Activated CD4-positive, alpha-beta T cell treated with anti-CD3 and anti-CD28 coated beads, Interleukin-2, Interleukin-4, amounts not matched to agents 100 ng/mL and 50 ng/mL, durations not matched to agents 16 hours and 8 hours (primary cell): ENCODE results near the gene SLC15A5.

ENCODE experiments used
- DNase-seq: peaks from one replicate; pipeline ENCODE4 v3.0.0-alpha.2; 2020; ENCODE audit warnings: low spot score

The SLC15A5 gene

GRCh38 chr12:16175840-16176239 lies 101.6 kb downstream of the SLC15A5 start:
- DNase-seq, result no peak

DNA sequence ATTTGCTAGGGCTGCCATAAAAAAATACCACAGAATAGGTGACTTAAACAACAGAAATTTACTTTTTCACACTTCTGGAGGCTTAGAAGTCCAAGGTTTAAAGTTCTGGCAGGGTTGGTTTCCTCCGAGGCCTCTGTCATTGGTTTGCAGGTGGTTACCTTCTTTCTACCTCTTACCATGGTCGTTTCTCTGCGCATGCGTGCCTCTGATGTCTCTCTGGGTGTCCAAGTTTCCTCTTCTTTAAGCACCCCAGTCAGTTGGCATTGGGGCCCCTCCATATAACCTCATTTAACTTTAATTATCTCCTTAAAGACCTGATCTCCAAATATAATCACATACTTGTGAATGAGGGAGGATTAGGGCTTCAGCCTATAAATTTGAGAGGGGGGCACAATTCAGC lies 103.2 kb downstream of the SLC15A5 start:
- no peak for DNase-seq

DNA sequence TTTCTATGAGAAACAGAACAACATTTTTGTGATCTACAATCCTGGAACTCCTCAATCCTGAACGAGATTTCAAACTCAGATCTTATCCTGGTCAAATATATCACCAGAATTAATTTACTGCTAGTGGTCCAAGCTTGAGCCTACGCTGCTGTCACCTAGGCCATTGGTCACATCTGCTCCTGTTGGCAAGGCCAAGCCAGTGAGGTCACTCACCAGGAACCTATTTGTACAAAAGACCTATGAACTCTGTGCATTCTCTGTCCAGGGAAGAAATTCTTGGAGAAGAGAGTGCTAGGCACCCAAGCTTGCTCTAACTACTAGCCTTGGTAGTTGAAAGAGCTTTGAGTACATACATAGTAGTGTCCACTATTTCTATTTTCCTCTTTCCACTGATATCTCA lies 106.1 kb downstream of the SLC15A5 start:
- no peak for DNase-seq

- no peak for DNase-seq
These were observed 109.4 kb downstream of the SLC15A5 start for GRCh38 chr12:16168078-16168477.

DNA sequence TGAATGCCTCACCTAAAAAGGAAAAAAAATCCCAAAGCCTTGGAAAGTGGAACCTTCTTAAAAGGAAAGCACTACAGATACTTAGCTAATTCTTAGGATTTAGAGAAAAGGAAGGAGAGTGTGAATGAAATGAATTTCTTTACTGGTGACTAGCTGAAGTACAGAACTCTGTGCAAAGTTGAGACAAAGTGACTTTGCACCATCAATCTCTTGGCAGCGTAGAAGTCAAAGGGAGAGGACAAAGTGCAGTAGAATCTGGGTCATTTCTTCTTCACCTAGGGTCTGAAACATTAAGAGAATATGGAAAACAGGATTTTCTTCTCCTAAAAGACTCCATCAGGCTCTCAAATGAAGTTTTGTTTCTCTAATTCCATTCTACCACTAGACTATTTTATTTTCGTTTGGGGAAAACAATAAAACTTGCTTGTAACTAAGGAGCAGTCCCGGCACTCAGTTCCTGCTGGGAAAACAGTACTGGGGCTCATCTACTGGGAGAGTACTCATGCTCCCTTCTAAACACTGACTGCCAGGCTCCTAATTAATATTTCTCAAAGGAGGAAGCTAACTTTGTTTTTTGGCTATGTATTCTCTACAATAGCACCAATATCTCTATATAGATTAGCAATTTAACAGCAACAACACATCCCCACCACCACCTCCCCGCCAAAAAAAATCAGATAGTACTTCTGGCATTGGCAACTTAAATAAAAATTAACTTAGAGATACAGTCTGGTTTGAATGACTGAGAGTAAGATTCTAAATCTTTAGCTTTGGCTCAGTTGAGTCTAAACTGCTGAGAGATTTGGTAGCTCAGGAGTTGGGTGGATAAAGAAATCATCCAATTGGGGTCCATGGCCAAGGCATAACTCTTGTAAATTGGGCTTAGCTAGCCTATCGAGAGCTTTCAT lies 110.7 kb downstream of the SLC15A5 start:
- no peak for DNase-seq

GRCh38 chr12:16165506-16165905 lies 112.0 kb downstream of the SLC15A5 start:
- DNase-seq, result no peak

DNA sequence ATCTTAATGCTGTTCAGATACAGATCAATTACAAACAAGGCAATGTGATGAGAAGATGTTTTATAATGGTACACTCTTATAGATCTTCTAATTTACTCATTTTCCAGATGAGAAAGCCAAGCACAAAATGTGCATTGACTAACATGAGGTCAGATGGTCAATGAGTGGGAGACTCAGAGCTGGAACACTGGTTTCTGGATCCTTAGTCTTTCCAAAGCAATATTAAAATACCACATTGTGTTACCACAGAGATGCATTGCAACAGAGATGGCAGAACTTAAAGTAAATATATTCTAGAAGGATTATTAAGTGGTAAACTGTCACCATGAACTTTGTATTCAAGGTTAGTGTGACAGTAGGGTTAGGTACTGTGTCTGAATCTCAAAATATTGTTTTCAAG lies 113.6 kb downstream of the SLC15A5 start:
- no peak for DNase-seq

- DNase-seq, result no peak
These were observed 114.3 kb downstream of the SLC15A5 start for GRCh38 chr12:16163146-16163545.

DNA sequence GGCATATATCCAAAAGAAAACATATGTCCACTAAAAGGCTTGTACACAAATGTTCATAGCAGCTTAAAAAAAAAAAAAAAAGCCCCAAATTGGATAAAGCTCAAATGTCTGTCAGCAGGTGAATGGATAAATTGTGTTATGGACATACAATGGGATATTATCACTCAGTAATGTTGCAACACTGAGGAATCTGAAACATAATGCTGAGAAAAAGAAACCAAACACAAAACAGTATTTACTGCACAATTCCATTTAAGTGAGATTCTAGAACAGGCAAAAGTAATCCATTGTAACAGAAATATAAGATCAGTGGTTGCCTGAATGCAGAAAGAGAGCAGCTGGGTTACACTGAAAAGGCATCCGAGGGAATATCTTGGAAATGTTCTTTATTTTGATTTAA lies 117.9 kb downstream of the SLC15A5 start:
- no peak for DNase-seq

GRCh38 chr12:16158050-16158449 lies 119.4 kb downstream of the SLC15A5 start:
- no peak for DNase-seq

- no peak for DNase-seq
These were observed 121.5 kb downstream of the SLC15A5 start for GRCh38 chr12:16155938-16156337.

DNA sequence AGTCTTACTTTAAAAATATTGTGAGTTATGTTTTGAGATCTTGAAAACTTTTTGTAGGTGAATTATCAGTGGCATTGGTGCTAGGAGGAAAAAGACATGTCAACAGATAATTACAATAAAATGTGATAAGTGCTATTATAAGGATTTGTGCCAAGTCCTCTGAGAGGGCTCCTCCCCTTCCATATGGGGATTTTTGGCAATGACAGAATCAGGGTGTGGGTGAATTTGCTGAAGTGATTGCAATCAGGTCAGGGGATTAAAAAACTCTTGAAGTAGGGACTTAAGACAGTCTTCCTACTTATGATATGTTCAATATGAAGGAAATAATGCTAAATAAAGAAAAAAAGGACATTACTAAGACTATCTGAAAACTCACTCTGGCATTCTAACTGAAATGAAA lies 122.5 kb downstream of the SLC15A5 start:
- DNase-seq, result no peak

DNA sequence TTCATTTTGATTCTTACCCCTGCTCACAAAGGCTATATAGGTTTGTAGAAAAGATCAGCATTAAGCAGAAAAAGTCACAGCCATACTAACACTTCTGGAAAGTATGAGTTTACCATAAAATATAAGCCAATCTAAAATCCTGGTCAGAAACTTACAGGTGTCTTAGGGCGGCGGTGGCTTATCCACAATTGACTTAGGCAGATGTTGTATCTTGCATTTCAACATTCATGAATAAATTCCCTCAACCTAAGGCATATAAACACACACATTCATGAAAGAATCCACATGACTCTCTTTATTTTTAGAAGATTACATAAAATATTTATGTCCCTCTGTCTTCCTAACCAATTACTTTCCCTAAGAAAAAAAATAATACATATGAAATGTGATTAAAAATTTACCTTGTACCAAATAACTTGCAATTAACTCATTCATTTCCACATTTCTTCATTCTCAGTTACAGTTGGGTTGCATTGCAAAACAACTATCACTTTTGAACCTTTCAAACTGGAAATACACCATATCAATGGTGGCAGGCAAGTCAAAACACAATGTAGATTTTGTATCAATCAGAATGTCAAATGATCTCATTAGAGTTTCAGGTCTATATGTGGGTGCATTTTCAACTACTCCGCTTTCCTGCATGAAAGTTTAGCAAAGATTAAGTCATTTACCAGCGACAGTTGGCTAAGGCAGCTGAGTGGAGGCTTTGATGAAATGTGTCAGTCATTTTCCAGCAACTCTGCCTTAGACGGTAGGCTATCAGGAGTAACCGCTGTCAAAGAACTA lies 124.4 kb downstream of the SLC15A5 start:
- no peak for DNase-seq

- DNase-seq, result no peak
These were observed 127.2 kb downstream of the SLC15A5 start for GRCh38 chr12:16150276-16150675.

DNA sequence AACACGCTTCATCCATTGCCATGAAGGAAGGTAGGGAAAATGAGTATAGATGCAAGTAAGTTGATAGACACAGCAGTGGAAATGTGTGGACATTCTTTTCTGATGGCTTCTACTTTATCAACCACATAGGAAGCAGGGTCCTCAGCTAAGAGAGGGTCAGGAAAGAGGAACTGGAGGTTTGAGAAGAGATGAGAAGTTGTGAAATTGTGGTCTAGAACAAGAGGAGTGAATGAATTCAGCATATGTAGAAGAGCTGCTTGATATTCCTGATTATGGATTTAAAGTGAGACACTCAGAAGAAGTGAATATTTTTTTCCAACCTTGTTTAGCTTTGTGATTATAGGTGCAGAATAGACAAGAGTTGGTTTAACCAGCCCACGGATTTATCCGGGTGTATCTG lies 128.5 kb downstream of the SLC15A5 start:
- no peak for DNase-seq
